ENCODE measurements around the gene ARSA. TPM values are rescaled to one million over a fixed set of nuclear protein-coding genes. Genes with fewer than 3 reads are reported as not detected.
"Not testable (repeated sequence)": the region's sequence is repeated elsewhere in the genome, so short reads cannot be mapped to it uniquely, and the experiment has no call there.

Gene ARSA
- total RNA-seq, 1 donor from 2014 or later: 14.6 TPM

DNA sequence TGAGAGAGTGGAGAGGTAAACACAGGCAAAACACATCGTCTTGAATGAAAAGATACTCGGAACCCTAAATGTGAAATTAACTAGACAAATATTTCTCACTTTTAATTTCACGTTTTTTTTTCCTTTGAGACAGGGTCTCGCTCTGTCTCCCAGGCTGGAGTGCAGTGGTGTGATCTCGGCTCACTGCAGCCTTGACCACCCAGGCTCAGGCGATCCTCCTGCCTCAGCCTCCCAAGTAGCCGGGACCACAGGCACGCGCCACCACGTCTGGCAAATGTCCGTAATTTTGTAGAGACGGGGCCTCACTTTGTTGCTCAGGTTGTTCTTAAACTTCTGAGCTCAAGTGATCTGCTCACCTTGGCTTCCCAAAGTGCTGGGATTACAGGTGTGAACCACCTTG is 37.3 kb upstream of the ARSA start:
- no peaks in the 10 kb centered on the region for H3K4me1 Mint-ChIP-seq
- DNase-seq (ENCODE audit: low read depth, low spot score): no peak
- H3K36me3 Mint-ChIP-seq (ENCODE audit: low read depth): no peaks in the 10 kb centered on the region
- no peak overlapping the region for H3K27ac Mint-ChIP-seq (ENCODE audit: unreplicated experiment)
- peaks cover 2% of the 10 kb centered on the region for H3K9me3 Mint-ChIP-seq
- no peak overlapping the region for H3K4me3 Mint-ChIP-seq
- TF ChIP-seq, protein P1, sequence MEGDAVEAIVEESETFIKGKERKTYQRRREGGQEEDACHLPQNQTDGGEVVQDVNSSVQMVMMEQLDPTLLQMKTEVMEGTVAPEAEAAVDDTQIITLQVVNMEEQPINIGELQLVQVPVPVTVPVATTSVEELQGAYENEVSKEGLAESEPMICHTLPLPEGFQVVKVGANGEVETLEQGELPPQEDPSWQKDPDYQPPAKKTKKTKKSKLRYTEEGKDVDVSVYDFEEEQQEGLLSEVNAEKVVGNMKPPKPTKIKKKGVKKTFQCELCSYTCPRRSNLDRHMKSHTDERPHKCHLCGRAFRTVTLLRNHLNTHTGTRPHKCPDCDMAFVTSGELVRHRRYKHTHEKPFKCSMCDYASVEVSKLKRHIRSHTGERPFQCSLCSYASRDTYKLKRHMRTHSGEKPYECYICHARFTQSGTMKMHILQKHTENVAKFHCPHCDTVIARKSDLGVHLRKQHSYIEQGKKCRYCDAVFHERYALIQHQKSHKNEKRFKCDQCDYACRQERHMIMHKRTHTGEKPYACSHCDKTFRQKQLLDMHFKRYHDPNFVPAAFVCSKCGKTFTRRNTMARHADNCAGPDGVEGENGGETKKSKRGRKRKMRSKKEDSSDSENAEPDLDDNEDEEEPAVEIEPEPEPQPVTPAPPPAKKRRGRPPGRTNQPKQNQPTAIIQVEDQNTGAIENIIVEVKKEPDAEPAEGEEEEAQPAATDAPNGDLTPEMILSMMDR (conservative IDR thresholded peaks at IDR 0.05): no peak
- H3K27me3 Mint-ChIP-seq (ENCODE audit: low read depth): peaks cover 11% of the 10 kb centered on the region

DNA sequence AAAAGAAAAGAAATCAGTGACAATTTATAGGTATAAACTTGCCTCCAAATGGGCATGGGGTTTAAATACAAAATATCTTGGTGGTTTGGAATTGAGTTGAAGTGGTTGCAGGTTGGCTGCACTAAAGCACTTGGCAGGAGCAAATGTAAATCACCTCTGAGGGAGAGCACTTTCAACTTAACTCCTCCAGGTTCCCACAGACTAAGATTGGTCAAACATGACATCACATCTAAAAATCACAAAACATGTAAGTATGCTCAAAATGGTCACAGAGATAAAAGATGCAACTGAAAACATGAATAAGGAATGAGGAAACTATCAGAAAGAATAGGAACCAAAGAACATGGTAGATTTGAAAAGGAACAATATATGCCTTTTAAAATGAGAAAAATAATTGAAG is 32.4 kb upstream of the ARSA start:
- Mint-ChIP-seq H3K36me3 (ENCODE audit: low read depth) (no peaks in the 10 kb centered on the region), H3K4me1 (no peaks in the 10 kb centered on the region), H3K27ac (ENCODE audit: unreplicated experiment) (no peak overlapping the region), H3K4me3 (no peak overlapping the region), H3K27me3 (ENCODE audit: low read depth) (peaks cover 5% of the 10 kb centered on the region), H3K9me3 (peaks cover 2% of the 10 kb centered on the region)
- no peak for DNase-seq (ENCODE audit: low read depth, low spot score)
- TF ChIP-seq, protein P1 (conservative IDR thresholded peaks at IDR 0.05): no peak

DNA sequence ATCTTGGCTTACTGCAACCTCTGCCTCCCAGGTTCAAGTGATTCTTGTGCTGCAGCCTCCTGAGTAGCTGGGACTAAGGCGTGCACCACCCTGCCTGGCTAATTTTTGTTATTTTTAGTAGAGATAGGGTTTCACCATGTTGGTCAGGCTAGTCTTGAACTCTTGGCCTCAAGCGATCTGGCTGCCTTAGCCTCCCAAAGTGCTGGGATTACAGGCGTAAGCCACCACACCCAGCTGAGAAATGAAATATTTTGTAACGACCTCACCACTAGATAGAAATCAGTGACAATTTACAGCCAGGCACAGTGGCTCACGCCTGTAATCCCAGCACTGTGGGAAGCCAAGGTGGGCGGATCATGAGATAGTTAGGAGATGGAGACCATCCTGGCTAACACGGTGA is 31.8 kb upstream of the ARSA start:
- H3K36me3 Mint-ChIP-seq (ENCODE audit: low read depth); H3K27me3 Mint-ChIP-seq (ENCODE audit: low read depth); H3K9me3 Mint-ChIP-seq: not testable (repeated sequence)

DNA sequence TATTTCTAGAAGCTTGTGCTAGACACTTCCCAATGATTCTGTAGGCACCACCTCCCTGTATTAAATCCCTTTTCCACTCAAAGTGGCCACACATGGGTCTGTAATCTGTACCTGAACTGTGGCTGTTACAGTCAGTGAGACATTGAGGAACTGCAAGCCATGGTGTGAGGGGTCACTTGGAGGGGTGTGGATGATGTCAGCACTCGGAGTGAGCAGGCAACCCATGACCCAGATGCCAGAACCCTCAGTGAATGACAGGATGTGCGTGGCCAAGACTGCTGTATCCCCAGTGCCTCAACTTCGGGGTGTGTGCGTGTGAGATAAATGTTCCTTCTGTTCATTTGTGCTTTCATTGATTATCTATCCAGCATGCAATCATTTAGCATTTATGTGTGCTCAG is 30.0 kb upstream of the ARSA start:
- Mint-ChIP-seq H3K36me3 (ENCODE audit: low read depth) (peaks cover 2% of the 10 kb centered on the region), H3K27me3 (ENCODE audit: low read depth) (peaks cover 5% of the 10 kb centered on the region), H3K9me3 (peaks cover 4% of the 10 kb centered on the region), H3K4me1 (no peaks in the 10 kb centered on the region), H3K4me3 (no peak overlapping the region), H3K27ac (ENCODE audit: unreplicated experiment) (no peak overlapping the region)
- DNase-seq (ENCODE audit: low read depth, low spot score): no peak
- TF ChIP-seq, protein P1 (conservative IDR thresholded peaks at IDR 0.05): no peak

More for the DNA sequence above, 31.8 kb upstream of the ARSA start:
- H3K4me3 Mint-ChIP-seq; H3K4me1 Mint-ChIP-seq; DNase-seq (ENCODE audit: low read depth, low spot score); H3K27ac Mint-ChIP-seq (ENCODE audit: unreplicated experiment): not testable (repeated sequence)

DNA sequence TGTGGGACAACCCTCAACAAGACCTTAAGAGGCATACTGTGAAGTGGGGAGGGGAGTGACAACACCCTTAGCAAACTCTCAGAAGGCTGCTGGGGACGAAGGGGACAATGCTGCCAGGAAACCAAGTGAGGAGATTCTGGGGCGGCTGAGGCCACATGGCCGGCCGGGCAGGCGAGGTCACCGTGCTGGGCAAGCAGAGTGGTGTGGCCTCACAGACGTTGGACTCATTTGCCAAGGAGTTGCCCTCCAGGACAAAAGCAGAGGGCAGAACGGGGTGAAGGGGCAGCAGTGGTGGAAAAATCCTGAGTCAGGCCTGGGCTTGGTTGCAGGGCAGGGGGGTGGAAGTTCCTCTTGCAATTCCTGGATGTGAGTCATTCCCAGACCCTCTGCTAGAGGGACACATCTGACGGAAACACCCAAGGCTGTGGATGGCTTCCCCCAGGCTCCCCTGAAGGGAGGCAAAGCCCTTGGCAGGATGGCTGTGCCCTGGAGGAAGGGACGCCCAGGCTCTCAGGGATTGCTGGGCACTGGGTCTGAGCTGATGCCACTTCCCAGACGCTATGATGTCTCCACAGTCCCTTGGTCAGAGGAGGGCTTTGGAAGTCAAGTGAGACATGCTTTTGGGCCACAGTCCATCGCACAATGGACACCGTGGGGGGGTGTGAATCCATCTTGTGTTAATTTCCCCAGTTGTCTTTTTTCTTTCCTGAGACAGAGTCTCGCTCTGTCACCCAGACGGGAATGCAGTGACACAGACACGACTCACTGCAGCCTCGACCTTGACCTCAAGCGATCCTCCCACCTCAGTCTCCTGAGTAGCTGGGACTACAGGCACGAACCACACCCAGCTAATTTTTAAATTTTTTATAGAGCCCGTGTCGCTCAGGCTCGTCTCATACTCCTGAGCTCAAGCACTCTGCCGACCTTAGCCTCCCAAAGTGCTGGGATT is 28.4 kb upstream of the ARSA start:
- peak overlapping the region; percentile 81 for H3K27ac Mint-ChIP-seq (ENCODE audit: unreplicated experiment)
- TF ChIP-seq, protein P1 (conservative IDR thresholded peaks at IDR 0.05): no peak

DNA sequence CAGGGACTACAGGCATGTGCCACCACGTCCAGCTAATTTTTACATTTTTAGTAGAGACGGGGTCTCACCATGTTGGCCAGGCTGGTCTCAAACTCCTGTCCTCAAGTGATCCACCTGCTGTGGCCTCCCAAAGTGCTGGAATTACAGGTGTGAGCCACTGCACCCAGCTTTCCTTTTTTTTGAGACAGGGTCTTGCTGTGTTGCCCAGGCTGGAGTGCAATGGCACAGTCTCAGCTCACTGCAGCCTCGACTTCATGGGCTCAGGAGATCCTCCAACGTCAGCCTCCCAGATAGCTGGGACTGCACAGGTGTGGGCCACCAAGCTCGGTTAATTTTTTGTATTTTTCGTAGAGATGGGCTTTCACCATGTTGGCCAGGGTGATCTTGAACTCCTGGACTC is 26.7 kb upstream of the ARSA start:
- peaks cover 11% of the 10 kb centered on the region for H3K9me3 Mint-ChIP-seq

More for the DNA sequence above, 28.4 kb upstream of the ARSA start:
- Mint-ChIP-seq H3K27me3 (ENCODE audit: low read depth) (peaks cover 5% of the 10 kb centered on the region), H3K4me1 (no peaks in the 10 kb centered on the region), H3K4me3 (no peak overlapping the region), H3K9me3 (peaks cover 9% of the 10 kb centered on the region), H3K36me3 (ENCODE audit: low read depth) (peaks cover 3% of the 10 kb centered on the region)
- DNase-seq (ENCODE audit: low read depth, low spot score): no peak

More for the DNA sequence above, 26.7 kb upstream of the ARSA start:
- H3K27me3 Mint-ChIP-seq (ENCODE audit: low read depth); H3K36me3 Mint-ChIP-seq (ENCODE audit: low read depth); H3K4me1 Mint-ChIP-seq; H3K27ac Mint-ChIP-seq (ENCODE audit: unreplicated experiment); DNase-seq (ENCODE audit: low read depth, low spot score); H3K4me3 Mint-ChIP-seq: not testable (repeated sequence)

Measured in neural crest cell (in vitro differentiated cells).